ENCODE data around the gene CD22.

CD22 gene

DNA sequence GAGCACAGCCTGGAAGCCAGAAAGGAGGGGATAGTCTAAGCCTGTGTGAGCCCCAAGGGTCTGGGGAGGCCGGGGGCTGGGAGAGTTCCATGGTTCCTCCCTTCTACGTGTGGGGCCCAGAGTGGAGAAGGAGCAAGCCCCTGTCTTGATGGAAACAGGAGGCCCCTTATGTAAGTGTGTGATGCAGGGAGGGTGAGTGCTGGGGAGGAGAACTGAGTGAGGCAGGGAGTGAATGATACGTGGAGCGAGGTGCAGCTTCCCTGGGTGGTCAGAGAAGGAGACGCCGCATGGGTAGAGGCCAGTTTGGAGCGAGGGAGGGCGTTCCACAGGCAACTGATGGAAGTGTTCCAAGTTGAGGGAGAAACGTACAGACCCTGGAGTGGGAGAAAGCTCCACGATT lies 21.1 kb upstream of the CD22 start:
- TF ChIP-seq, protein P1, sequence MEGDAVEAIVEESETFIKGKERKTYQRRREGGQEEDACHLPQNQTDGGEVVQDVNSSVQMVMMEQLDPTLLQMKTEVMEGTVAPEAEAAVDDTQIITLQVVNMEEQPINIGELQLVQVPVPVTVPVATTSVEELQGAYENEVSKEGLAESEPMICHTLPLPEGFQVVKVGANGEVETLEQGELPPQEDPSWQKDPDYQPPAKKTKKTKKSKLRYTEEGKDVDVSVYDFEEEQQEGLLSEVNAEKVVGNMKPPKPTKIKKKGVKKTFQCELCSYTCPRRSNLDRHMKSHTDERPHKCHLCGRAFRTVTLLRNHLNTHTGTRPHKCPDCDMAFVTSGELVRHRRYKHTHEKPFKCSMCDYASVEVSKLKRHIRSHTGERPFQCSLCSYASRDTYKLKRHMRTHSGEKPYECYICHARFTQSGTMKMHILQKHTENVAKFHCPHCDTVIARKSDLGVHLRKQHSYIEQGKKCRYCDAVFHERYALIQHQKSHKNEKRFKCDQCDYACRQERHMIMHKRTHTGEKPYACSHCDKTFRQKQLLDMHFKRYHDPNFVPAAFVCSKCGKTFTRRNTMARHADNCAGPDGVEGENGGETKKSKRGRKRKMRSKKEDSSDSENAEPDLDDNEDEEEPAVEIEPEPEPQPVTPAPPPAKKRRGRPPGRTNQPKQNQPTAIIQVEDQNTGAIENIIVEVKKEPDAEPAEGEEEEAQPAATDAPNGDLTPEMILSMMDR (IDR thresholded peaks at IDR 0.05; ENCODE audit: control insufficient read depth, extremely low read depth, insufficient read depth): no peak
- no peak for DNase-seq (ENCODE audit: low read depth)
- no peak overlapping the region for H3K4me3 ChIP-seq (ENCODE audit: low read depth, low read length)

DNA sequence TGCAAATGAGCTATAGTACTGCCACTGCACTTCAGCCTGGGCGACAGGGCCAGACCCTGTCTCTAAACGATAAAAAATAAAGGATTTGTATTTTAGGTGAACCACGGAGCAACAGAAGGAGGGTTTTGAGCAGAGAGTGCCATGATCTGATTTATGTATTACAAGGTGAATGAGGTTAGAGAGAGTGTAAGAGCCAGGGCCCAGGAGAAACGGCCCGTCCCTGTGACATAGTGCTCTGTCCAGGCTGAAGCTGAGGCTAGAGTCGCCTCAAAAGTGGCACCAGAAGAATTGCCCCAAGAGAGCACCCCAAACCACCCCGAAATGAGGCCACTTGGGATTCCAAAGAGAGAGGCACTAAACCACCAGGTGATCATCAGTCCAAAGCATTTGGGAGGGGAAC lies 20.1 kb upstream of the CD22 start:
- no peak for DNase-seq (ENCODE audit: low read depth)
- TF ChIP-seq, protein P1 (IDR thresholded peaks at IDR 0.05; ENCODE audit: control insufficient read depth, extremely low read depth, insufficient read depth): no peak
- H3K4me3 ChIP-seq (ENCODE audit: low read depth, low read length): no peak overlapping the region

DNA sequence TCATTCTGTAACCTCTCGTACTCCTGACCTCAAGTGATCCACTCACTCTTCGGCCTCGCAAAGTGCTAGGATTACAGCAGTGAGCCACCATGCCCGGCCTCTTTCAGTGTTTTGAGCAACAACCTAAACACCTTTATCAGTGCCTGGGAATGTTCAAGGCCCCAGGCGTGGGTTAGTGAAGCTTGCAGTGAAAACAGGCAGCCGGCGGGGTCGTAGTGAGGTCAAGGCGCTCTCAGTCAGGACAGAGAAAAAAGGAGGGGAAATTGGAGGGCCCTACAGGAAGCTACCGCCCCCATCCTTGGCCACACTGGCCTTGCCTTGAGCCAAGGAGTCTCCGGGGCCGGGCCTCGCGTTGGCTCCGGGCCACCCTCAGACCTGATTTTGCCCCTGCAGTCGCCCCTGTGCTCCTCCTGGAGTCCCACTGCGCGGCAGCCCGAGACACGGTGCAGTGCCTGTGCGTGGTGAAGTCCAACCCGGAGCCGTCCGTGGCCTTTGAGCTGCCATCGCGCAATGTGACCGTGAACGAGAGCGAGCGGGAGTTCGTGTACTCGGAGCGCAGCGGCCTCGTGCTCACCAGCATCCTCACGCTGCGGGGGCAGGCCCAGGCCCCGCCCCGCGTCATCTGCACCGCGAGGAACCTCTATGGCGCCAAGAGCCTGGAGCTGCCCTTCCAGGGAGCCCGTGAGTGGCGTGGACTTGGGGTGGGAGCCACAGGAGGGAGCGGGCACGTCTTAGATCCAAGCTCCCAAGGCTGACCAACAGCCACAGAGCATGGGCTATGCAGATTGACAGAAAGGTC lies 19.3 kb upstream of the CD22 start:
- no peak overlapping the region for H3K4me3 ChIP-seq (ENCODE audit: low read depth, low read length)
- TF ChIP-seq, protein P1 (IDR thresholded peaks at IDR 0.05; ENCODE audit: control insufficient read depth, extremely low read depth, insufficient read depth): no peak
- DNase-seq (ENCODE audit: low read depth): no peak

DNA sequence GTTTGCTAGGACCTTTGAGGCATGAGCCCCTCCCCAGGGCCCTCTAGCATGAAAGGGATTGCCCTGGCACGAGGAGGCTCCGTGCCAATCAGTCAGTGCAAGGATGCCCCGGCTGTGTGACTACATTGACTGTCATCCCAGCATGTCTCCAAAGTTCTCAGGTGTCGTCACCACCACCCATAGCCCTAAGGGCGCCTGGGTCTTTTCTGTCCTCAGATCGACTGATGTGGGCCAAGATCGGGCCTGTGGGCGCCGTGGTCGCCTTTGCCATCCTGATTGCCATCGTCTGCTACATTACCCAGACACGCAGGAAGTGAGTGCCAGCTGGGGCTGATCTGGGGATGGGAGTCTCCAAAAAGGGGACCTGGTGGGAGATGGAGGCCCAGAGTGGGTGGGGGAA lies 18.7 kb upstream of the CD22 start:
- TF ChIP-seq, protein P1 (IDR thresholded peaks at IDR 0.05; ENCODE audit: control insufficient read depth, extremely low read depth, insufficient read depth): no peak
- DNase-seq (ENCODE audit: low read depth): no peak
- no peak overlapping the region for H3K4me3 ChIP-seq (ENCODE audit: low read depth, low read length)

DNA sequence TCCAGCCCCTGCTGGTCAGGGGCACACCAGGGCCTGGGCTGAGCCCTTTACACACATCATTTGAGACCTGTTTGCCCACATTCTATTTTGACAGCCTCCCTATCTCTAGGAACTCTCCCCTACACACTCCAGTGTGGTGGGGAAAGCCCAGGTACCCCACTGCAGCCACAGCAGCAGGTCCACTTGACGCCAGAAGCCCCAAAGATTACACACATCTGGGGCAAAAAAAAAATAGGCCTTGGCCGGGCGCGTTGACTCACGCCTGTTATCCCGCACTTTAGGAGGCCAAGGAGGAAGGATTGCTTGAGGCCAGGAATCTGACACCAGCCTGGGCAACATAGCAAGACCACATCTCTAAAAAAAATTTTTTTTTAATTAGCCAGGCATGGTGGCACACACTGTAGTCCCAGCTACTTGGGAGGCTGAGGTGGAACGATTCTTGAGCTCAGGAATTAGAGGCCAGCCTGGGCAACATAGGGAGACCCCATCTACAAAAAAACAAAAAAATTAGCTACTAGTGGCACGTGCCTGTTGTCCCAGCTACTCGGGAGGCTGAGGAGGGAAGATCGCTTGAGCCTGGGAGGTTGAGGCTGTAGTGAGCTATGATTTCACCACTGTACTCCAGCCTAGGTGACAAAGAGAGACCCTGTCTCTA lies 18.0 kb upstream of the CD22 start:
- DNase-seq (ENCODE audit: low read depth): no peak
- TF ChIP-seq, protein P1 (IDR thresholded peaks at IDR 0.05; ENCODE audit: control insufficient read depth, extremely low read depth, insufficient read depth): no peak
- no peak overlapping the region for H3K4me3 ChIP-seq (ENCODE audit: low read depth, low read length)

DNA sequence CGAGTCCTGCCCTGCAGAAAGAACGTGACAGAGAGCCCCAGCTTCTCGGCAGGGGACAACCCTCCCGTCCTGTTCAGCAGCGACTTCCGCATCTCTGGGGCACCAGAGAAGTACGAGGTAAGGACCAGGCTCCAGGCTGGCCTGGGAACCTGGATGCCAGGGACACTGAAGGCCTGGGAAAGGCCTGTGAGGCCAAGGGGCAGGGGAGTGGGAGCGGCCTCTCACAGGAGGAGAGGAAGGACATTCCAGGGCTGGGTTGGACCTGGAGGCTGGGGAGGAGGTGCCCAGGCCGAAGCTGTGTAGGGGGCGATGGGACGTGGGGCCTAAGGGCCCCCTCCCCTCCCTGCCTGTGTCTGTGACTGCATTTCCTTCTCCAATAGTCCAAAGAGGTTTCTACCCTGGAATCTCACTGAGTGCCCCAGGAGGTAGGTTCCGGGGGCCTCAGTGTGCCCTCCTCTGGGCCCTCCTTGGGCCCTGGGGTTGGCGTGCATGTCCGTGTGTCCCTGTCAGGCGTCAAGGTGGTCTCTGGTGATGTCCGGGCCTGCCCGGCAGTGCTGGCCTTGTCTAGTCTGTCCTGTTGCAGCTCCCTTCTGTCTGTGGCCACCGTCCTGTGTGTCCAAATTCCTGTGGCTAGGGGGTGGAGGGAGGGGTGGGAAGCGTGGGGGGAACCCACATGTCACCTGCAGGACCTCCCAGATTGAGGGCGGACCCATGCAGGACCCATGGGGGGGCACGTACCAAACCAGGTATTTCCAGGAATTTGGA lies 16.9 kb upstream of the CD22 start:
- TF ChIP-seq, protein P1 (IDR thresholded peaks at IDR 0.05; ENCODE audit: control insufficient read depth, extremely low read depth, insufficient read depth): no peak
- no peak for DNase-seq (ENCODE audit: low read depth)
- no peak overlapping the region for H3K4me3 ChIP-seq (ENCODE audit: low read depth, low read length)
